GM23248 (cell line): ENCODE results near the gene S100A13. TPM values are rescaled to one million over a fixed set of nuclear protein-coding genes. Genes with fewer than 3 reads are reported as not detected.

ENCODE experiments used
- DNase-seq: peaks from one replicate; pipeline ENCODE4 v3.0.0-alpha.2; 2015
- H2AFZ ChIP-seq: fragments of 200-600 bp; sonication (generic); 2 replicates; pipeline ENCODE4 v1.6.1; 2016; ENCODE audit warnings: antibody characterized with exemption
- H3F3A ChIP-seq: fragments of 200-600 bp; sonication (generic); 2 replicates; pipeline ENCODE4 v1.6.1; 2016; ENCODE audit warnings: mild to moderate bottlenecking, antibody characterized with exemption, mixed run types; ENCODE audit not compliant: insufficient read depth
- H3K27ac ChIP-seq: fragments of 200-600 bp; sonication (generic); 2 replicates; pipeline ENCODE4 v1.5.1; 2016; ENCODE audit warnings: mild to moderate bottlenecking
- H3K27me3 ChIP-seq: fragments of 200-600 bp; sonication (generic); replicated peaks from 2 replicates; pipeline ENCODE4 v1.6.1; 2016; ENCODE audit warnings: mild to moderate bottlenecking; ENCODE audit not compliant: insufficient read depth
- H3K36me3 ChIP-seq: fragments of 200-600 bp; sonication (generic); 2 replicates; pipeline ENCODE4 v1.6.1; 2016; ENCODE audit warnings: low read depth, mild to moderate bottlenecking
- H3K4me1 ChIP-seq: fragments of 200-600 bp; sonication (generic); 2 replicates; pipeline ENCODE4 v1.6.1; 2016; ENCODE audit warnings: mild to moderate bottlenecking; ENCODE audit not compliant: insufficient read depth
- H3K4me2 ChIP-seq: fragments of 200-600 bp; sonication (generic); one replicate; pipeline ENCODE4 v1.6.1; 2016; ENCODE audit warnings: mild to moderate bottlenecking; ENCODE audit not compliant: unreplicated experiment
- H3K4me3 ChIP-seq: fragments of 200-600 bp; sonication (generic); 2 replicates; pipeline ENCODE4 v1.5.1; 2016; ENCODE audit warnings: mild to moderate bottlenecking
- H3K79me2 ChIP-seq: fragments of 200-600 bp; sonication (generic); 2 replicates; pipeline ENCODE4 v1.6.1; 2016; ENCODE audit warnings: mild to moderate bottlenecking; ENCODE audit not compliant: insufficient read depth
- H3K9ac ChIP-seq: fragments of 200-600 bp; sonication (generic); 2 replicates; pipeline ENCODE4 v1.6.1; 2016; ENCODE audit warnings: mild to moderate bottlenecking
- H3K9me2 ChIP-seq: fragments of 200-600 bp; sonication (generic); 2 replicates; pipeline ENCODE4 v1.6.1; 2016; ENCODE audit warnings: mixed run types, mild to moderate bottlenecking, moderate library complexity; ENCODE audit not compliant: insufficient read depth
- H3K9me3 ChIP-seq: fragments of 200-600 bp; sonication (generic); one replicate; pipeline ENCODE4 v1.6.1; 2017; ENCODE audit warnings: low read depth
- H4K20me1 ChIP-seq: fragments of 200-600 bp; sonication (generic); 2 replicates; pipeline ENCODE4 v1.6.0; 2016; ENCODE audit not compliant: insufficient read depth
- EZH2 ChIP-seq: fragments of 200-600 bp; sonication (generic); IDR thresholded peaks from 2 replicates; pipeline ENCODE4 v1.6.1; 2018; ENCODE audit warnings: antibody characterized with exemption, mild to moderate bottlenecking; ENCODE audit not compliant: insufficient read depth, poor library complexity, severe bottlenecking
- EZH2phosphoT487 ChIP-seq: fragments of 200-600 bp; sonication (generic); IDR thresholded peaks from 2 replicates; pipeline ENCODE4 v1.6.1; 2018; ENCODE audit warnings: antibody characterized with exemption, moderate library complexity, mild to moderate bottlenecking, low read depth; ENCODE audit not compliant: insufficient read depth
- WGBS, 2 experiments: methylation state at CpG; one replicate each; pipeline ENCODE4 v1.1.6; 2015 to 2017; ENCODE audit warnings: low lambda C conversion rate in 2 of 2, low coverage in 1 of 2; ENCODE audit errors: missing lambda C conversion rate in 2 of 2; 5-methylcytosine and 5-hydroxymethylcytosine counted together
- in situ Hi-C: fragments of 300-500 bp; cut with MboI; formaldehyde crosslinking; loops from 2 replicates; pipeline ENCODE4 v1.15.0; 2020
- polyA plus RNA-seq: library from polyadenylated mRNA; unstranded; fragments of >200 nt; fragmentation: Nextera tagmentation; extraction: Ambion mirVana; gene quantifications from 2 replicates; pipeline ENCODE4 v1.2.1, GENCODE V29; 2016
- total RNA-seq: library from RNA; depleted of rRNA; stranded (reverse); fragments of >200 nt; shearing (Covaris generic); gene quantifications from 2 replicates; pipeline ENCODE4 v1.2.3, GENCODE V29; 2014

S100A13 gene
- total and polyA plus RNA-seq, 2 experiments from 2014 or later: 159 to 552 TPM

- in situ Hi-C loops: no loop called here
Observed at GRCh38 chr1:153658400-153659174, 31.3 kb upstream of the S100A13 start, which contains the start of gene SNAPIN. Gene SNAPIN (plus strand): TSS chr1:153658703. CDS start chr1:153658744, 41 bp downstream.

GRCh38 chr1:153655333-153655732 lies 28.0 kb upstream of the S100A13 start:
- no peaks in the 10 kb centered on the region for H3K9me3 ChIP-seq
- no peak for TF ChIP-seq EZH2
- TF ChIP-seq EZH2phosphoT487: no peak
- H3K9ac ChIP-seq: no peak overlapping the region
- DNase-seq: no peak
- WGBS, 2 experiments: 75 to 79% methylated on average over 3 of the region's 3 CpGs
- no peak overlapping the region for H3K4me2 ChIP-seq
- in situ Hi-C loops: no loop called here
- H3K9me2 ChIP-seq: no peaks in the 10 kb centered on the region
- H3K4me1 ChIP-seq: peaks cover 18% of the 10 kb centered on the region
- no peak overlapping the region for H3K27ac ChIP-seq
- H3F3A ChIP-seq: peaks cover 14% of the 10 kb centered on the region
- H3K36me3 ChIP-seq: no peaks in the 10 kb centered on the region
- no peaks in the 10 kb centered on the region for H4K20me1 ChIP-seq
- peaks cover 19% of the 10 kb centered on the region for H3K79me2 ChIP-seq
- no peak overlapping the region for H3K4me3 ChIP-seq
- no peaks in the 10 kb centered on the region for H3K27me3 ChIP-seq
- H2AFZ ChIP-seq: no peak overlapping the region

More at GRCh38 chr1:153658400-153659174, 31.3 kb upstream of the S100A13 start, which contains the start of gene SNAPIN:
- H3K36me3 ChIP-seq: peaks cover 27% of the 10 kb centered on the region
- no peaks in the 10 kb centered on the region for H3K27me3 ChIP-seq
- no peaks in the 10 kb centered on the region for H4K20me1 ChIP-seq
- no peaks in the 10 kb centered on the region for H3K9me2 ChIP-seq
- WGBS, 2 experiments: 3 to 4% methylated on average over 39 to 53 of the region's 53 CpGs
- DNase-seq: peak; percentile 96
- H3K9me3 ChIP-seq: no peaks in the 10 kb centered on the region
- TF ChIP-seq EZH2phosphoT487 (no peak), EZH2 (no peak)
- peak within 1 kb of the TSS; percentile 79 for H2AFZ ChIP-seq
- peaks cover 19% of the 10 kb centered on the region for H3K79me2 ChIP-seq
- H3K9ac ChIP-seq: peak within 1 kb of the TSS; percentile 75
- peak within 1 kb of the TSS; percentile 77 for H3K4me2 ChIP-seq
- peaks cover 35% of the 10 kb centered on the region for H3F3A ChIP-seq
- peak within 1 kb of the TSS; percentile 85 for H3K4me3 ChIP-seq
- H3K27ac ChIP-seq: 0 out of 2 replicates have a peak within 1 kb of the TSS, but pooled peaks have one; percentile 18
- peaks cover 10% of the 10 kb centered on the region; the same call in 1 of the 2 replicates for H3K4me1 ChIP-seq

DNA sequence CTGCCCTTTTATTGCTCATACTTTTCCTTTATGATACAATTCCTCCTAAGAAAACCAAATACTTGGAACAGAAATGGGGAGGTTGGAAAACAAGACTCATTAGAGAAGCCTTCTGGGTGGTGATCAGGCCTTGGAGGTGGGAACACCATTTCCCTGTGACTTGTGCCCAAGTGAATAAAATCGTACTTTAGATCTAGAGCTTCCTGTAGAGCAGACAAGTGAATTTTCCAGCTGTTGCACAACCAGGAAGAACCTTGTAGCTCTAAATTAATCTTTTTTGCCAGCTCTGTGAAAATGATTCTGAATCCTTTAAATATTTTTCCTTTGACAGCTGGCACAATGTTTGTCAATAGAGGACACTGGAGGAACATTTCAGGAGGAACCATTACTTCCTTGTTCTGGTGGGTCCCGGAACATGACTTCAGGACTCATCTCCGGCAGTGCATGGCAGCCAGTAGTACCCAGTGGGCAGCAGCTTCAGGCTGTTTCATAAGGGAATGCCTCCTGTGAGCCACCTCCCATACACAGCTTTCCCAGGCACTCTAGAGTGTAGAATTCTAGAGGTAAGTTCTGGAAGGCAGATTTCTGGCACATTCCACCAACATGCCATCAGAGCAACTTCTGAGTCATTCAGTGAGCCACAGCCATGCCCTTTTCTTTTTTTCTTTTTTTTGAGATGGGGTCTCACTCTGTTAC lies 25.6 kb upstream of the S100A13 start:
- H3K4me3 ChIP-seq: no peak overlapping the region
- H3K27ac ChIP-seq: peak overlapping the region; percentile 42
- H3K27me3 ChIP-seq: no peaks in the 10 kb centered on the region
- WGBS, 2 experiments: 64 to 67% methylated on average over 3 of the region's 3 CpGs
- H3K36me3 ChIP-seq: no peaks in the 10 kb centered on the region
- peaks cover 11% of the 10 kb centered on the region for H3K4me1 ChIP-seq
- H3K9me2 ChIP-seq: no peaks in the 10 kb centered on the region
- H3K4me2 ChIP-seq: peak overlapping the region; percentile 28
- no peak for TF ChIP-seq EZH2
- TF ChIP-seq EZH2phosphoT487: no peak
- no peaks in the 10 kb centered on the region for H4K20me1 ChIP-seq
- in situ Hi-C loops: no loop called here
- DNase-seq: peak; percentile 80
- H3F3A ChIP-seq: peaks cover 14% of the 10 kb centered on the region
- peak overlapping the region; percentile 63 for H2AFZ ChIP-seq
- no peaks in the 10 kb centered on the region for H3K9me3 ChIP-seq
- no peak overlapping the region for H3K9ac ChIP-seq
- H3K79me2 ChIP-seq: no peaks in the 10 kb centered on the region

GRCh38 chr1:153651771-153652170 lies 24.5 kb upstream of the S100A13 start:
- H3K4me1 ChIP-seq: peaks cover 11% of the 10 kb centered on the region
- H3F3A ChIP-seq: peaks cover 14% of the 10 kb centered on the region
- H3K4me3 ChIP-seq: no peak overlapping the region
- H3K9me3 ChIP-seq: no peaks in the 10 kb centered on the region
- H3K27ac ChIP-seq: no peak overlapping the region
- H3K9me2 ChIP-seq: no peaks in the 10 kb centered on the region
- no peak overlapping the region for H3K9ac ChIP-seq
- in situ Hi-C loops: no loop called here
- H2AFZ ChIP-seq: no peak overlapping the region
- H3K4me2 ChIP-seq: no peak overlapping the region
- no peak for TF ChIP-seq EZH2
- WGBS, 2 experiments: 18 to 19% methylated on average over 1 of the region's 1 CpG
- no peaks in the 10 kb centered on the region for H3K27me3 ChIP-seq
- DNase-seq: no peak
- H3K79me2 ChIP-seq: no peaks in the 10 kb centered on the region
- no peaks in the 10 kb centered on the region for H4K20me1 ChIP-seq
- no peaks in the 10 kb centered on the region for H3K36me3 ChIP-seq
